Mesendoderm (in vitro differentiated cells): ENCODE data around the gene BIRC5.

ENCODE experiments used
- DNase-seq: peaks from one replicate; pipeline ENCODE4 v3.0.0; 2013
- H2AK5ac ChIP-seq: 2 replicates; pipeline ENCODE4 v1.6.1; 2013; ENCODE audit warnings: low read length, inconsistent platforms
- H2BK120ac ChIP-seq: 2 replicates; pipeline ENCODE4 v1.6.1; 2013; ENCODE audit warnings: low read depth, mild to moderate bottlenecking, low read length, moderate library complexity, mixed read lengths
- H2BK15ac ChIP-seq: replicated peaks from 2 replicates; pipeline ENCODE4 v1.6.1; 2013; ENCODE audit warnings: low read depth, mild to moderate bottlenecking, moderate library complexity
- H2BK5ac ChIP-seq: 2 replicates; pipeline ENCODE4 v1.6.1; 2013; ENCODE audit warnings: low read length, inconsistent platforms
- H3K18ac ChIP-seq: 2 replicates; pipeline ENCODE4 v1.6.1; 2013; ENCODE audit warnings: mild to moderate bottlenecking, low read length, mixed read lengths
- H3K23ac ChIP-seq: one replicate; pipeline ENCODE4 v1.6.1; 2013; ENCODE audit warnings: low read length
- H3K27ac ChIP-seq: 2 replicates; pipeline ENCODE4 v1.5.1; 2013; ENCODE audit warnings: low read depth, mild to moderate bottlenecking, inconsistent platforms, low read length, moderate library complexity
- H3K27me3 ChIP-seq: 2 replicates; pipeline ENCODE4 v1.6.1; 2013; ENCODE audit warnings: low read length, control low read depth, mild to moderate bottlenecking, inconsistent platforms; ENCODE audit not compliant: insufficient read depth, poor library complexity
- H3K36me3 ChIP-seq: 2 replicates; pipeline ENCODE4 v1.6.1; 2013; ENCODE audit warnings: low read length, inconsistent platforms; ENCODE audit not compliant: control insufficient read depth, insufficient read depth
- H3K4ac ChIP-seq: one replicate; pipeline ENCODE4 v1.6.1; 2013; ENCODE audit warnings: low read depth, mild to moderate bottlenecking, low read length, moderate library complexity
- H3K4me1 ChIP-seq: 2 replicates; pipeline ENCODE4 v1.6.1; 2013; ENCODE audit warnings: low read depth, low read length, inconsistent platforms; ENCODE audit not compliant: control insufficient read depth
- H3K4me2 ChIP-seq: 2 replicates; pipeline ENCODE4 v1.6.1; 2013; ENCODE audit warnings: low read length
- H3K4me3 ChIP-seq: 2 replicates; pipeline ENCODE4 v1.5.1; 2013; ENCODE audit warnings: mild to moderate bottlenecking, low read length
- H3K56ac ChIP-seq: one replicate; pipeline ENCODE4 v1.6.1; 2013; ENCODE audit warnings: low read length
- H3K79me1 ChIP-seq: 2 replicates; pipeline ENCODE4 v1.6.1; 2013; ENCODE audit warnings: low read length, inconsistent platforms
- H3K79me2 ChIP-seq: 2 replicates; pipeline ENCODE4 v1.6.1; 2013; ENCODE audit warnings: mild to moderate bottlenecking, low read length; ENCODE audit not compliant: control insufficient read depth, insufficient read depth
- H3K9ac ChIP-seq: 2 replicates; pipeline ENCODE4 v1.6.1; 2013; ENCODE audit warnings: low read length, inconsistent platforms
- H4K5ac ChIP-seq: one replicate; pipeline ENCODE4 v1.6.1; 2013; ENCODE audit warnings: low read length
- H4K8ac ChIP-seq: one replicate; pipeline ENCODE4 v1.6.1; 2013; ENCODE audit warnings: low read depth, mild to moderate bottlenecking, control low read depth, low read length, moderate library complexity
- whole genome bisulfite sequencing: extraction: QIAGEN DNeasy Blood & Tissue Kit; methylation state at CpG from one replicate; pipeline ENCODE4 v1.1.7; 2013; ENCODE audit warnings: low lambda C conversion rate, missing lambda C conversion rate; ENCODE audit not compliant: insufficient coverage; ENCODE audit errors: extremely low coverage; 5-methylcytosine and 5-hydroxymethylcytosine counted together

BIRC5 gene

GRCh38 chr17:78211032-78211431 is 3.0 kb upstream of the BIRC5 start:
- H3K27me3 ChIP-seq: no peaks in the 10 kb centered on the region
- H2BK120ac ChIP-seq: no peak overlapping the region
- H2BK5ac ChIP-seq: no peak overlapping the region
- no peak for DNase-seq
- H3K27ac ChIP-seq: no peak overlapping the region
- peaks cover 15% of the 10 kb centered on the region for H3K79me2 ChIP-seq
- WGBS: no CpG with 5 or more reads among the region's 11 CpGs
- no peak overlapping the region for H2BK15ac ChIP-seq
- no peaks in the 10 kb centered on the region for H3K4me1 ChIP-seq
- no peak overlapping the region for H3K4ac ChIP-seq
- H3K56ac ChIP-seq: no peak overlapping the region
- no peak overlapping the region for H3K23ac ChIP-seq
- H2AK5ac ChIP-seq: no peak overlapping the region
- peaks cover 2% of the 10 kb centered on the region for H3K79me1 ChIP-seq
- H3K4me2 ChIP-seq: no peak overlapping the region
- no peak overlapping the region for H3K4me3 ChIP-seq
- no peaks in the 10 kb centered on the region for H3K36me3 ChIP-seq
- H3K9ac ChIP-seq: no peak overlapping the region
- no peak overlapping the region for H4K5ac ChIP-seq
- H4K8ac ChIP-seq: no peak overlapping the region
- no peak overlapping the region for H3K18ac ChIP-seq

GRCh38 chr17:78214706-78215061 is 631 bp downstream of the BIRC5 start:
- H3K36me3 ChIP-seq: peaks cover 3% of the 10 kb centered on the region
- no peak overlapping the region for H4K5ac ChIP-seq
- no peak overlapping the region for H3K27ac ChIP-seq
- no peak for DNase-seq
- H3K79me2 ChIP-seq: peaks cover 19% of the 10 kb centered on the region
- H2BK15ac ChIP-seq: no peak overlapping the region
- no peak overlapping the region for H3K23ac ChIP-seq
- no peak overlapping the region for H2BK5ac ChIP-seq
- peak overlapping the region; percentile 47 for H3K4me2 ChIP-seq
- H3K9ac ChIP-seq: peak overlapping the region; percentile 69
- H2BK120ac ChIP-seq: peak overlapping the region; percentile 28
- H3K4me1 ChIP-seq: no peaks in the 10 kb centered on the region
- no CpG with 5 or more reads among the region's 5 CpGs for WGBS
- peak overlapping the region; percentile 97 for H3K4ac ChIP-seq
- H3K18ac ChIP-seq: peak overlapping the region; percentile 72
- peak overlapping the region; percentile 97 for H3K56ac ChIP-seq
- peaks cover 8% of the 10 kb centered on the region for H3K79me1 ChIP-seq
- H2AK5ac ChIP-seq: no peak overlapping the region
- H3K27me3 ChIP-seq: no peaks in the 10 kb centered on the region
- H3K4me3 ChIP-seq: peak overlapping the region; percentile 34
- H4K8ac ChIP-seq: no peak overlapping the region

- Histone ChIP-seq H3K27ac (no peak overlapping the region), H3K79me2 (peaks cover 15% of the 10 kb centered on the region), H3K23ac (no peak overlapping the region), H3K18ac (no peak overlapping the region), H3K56ac (no peak overlapping the region), H3K4me2 (no peak overlapping the region), H3K36me3 (peaks cover 7% of the 10 kb centered on the region), H4K8ac (no peak overlapping the region), H4K5ac (no peak overlapping the region), H3K4ac (no peak overlapping the region), H2BK5ac (no peak overlapping the region), H2BK120ac (no peak overlapping the region), H3K27me3 (no peaks in the 10 kb centered on the region), H3K4me1 (no peaks in the 10 kb centered on the region), H3K9ac (no peak overlapping the region), H3K4me3 (no peak overlapping the region), H3K79me1 (peaks cover 8% of the 10 kb centered on the region), H2BK15ac (no peak overlapping the region), H2AK5ac (no peak overlapping the region)
- DNase-seq: peak; percentile 38
- no CpG with 5 or more reads among the region's 11 CpGs for WGBS
Measured at GRCh38 chr17:78219396-78220150, 5.5 kb downstream of the BIRC5 start.

- Histone ChIP-seq H3K36me3 (peaks cover 4% of the 10 kb centered on the region), H2BK120ac (no peak overlapping the region), H3K4me3 (no peak overlapping the region), H3K56ac (no peak overlapping the region), H2BK5ac (no peak overlapping the region), H3K23ac (no peak overlapping the region), H2AK5ac (no peak overlapping the region), H3K4me2 (no peak overlapping the region), H3K79me1 (peaks cover 3% of the 10 kb centered on the region), H3K27ac (no peak overlapping the region), H3K27me3 (no peaks in the 10 kb centered on the region), H2BK15ac (no peak overlapping the region), H4K5ac (no peak overlapping the region), H3K4ac (no peak overlapping the region), H3K9ac (no peak overlapping the region), H4K8ac (no peak overlapping the region), H3K4me1 (no peaks in the 10 kb centered on the region), H3K18ac (no peak overlapping the region), H3K79me2 (no peaks in the 10 kb centered on the region)
- DNase-seq: no peak
- no CpG with 5 or more reads among the region's 4 CpGs for WGBS
Measured at GRCh38 chr17:78223061-78223460, 9.0 kb downstream of the BIRC5 start.

- no peaks in the 10 kb centered on the region for H3K4me1 ChIP-seq
- WGBS: no CpG with 5 or more reads among the region's 3 CpGs
- H4K8ac ChIP-seq: no peak overlapping the region
- no peak overlapping the region for H2BK120ac ChIP-seq
- no peak overlapping the region for H3K4ac ChIP-seq
- no peak overlapping the region for H3K4me2 ChIP-seq
- H4K5ac ChIP-seq: no peak overlapping the region
- peaks cover 3% of the 10 kb centered on the region for H3K79me1 ChIP-seq
- H3K79me2 ChIP-seq: no peaks in the 10 kb centered on the region
- H3K23ac ChIP-seq: no peak overlapping the region
- no peak overlapping the region for H2BK15ac ChIP-seq
- peaks cover 4% of the 10 kb centered on the region for H3K36me3 ChIP-seq
- no peak overlapping the region for H3K9ac ChIP-seq
- no peak overlapping the region for H3K18ac ChIP-seq
- no peak overlapping the region for H3K4me3 ChIP-seq
- no peak overlapping the region for H3K56ac ChIP-seq
- no peak overlapping the region for H2BK5ac ChIP-seq
- DNase-seq: no peak
- H3K27ac ChIP-seq: no peak overlapping the region
- H3K27me3 ChIP-seq: no peaks in the 10 kb centered on the region
- H2AK5ac ChIP-seq: no peak overlapping the region
Measured at GRCh38 chr17:78223765-78224164, 9.7 kb downstream of the BIRC5 start.
